Peyer's patch (tissue), 4 donors: ENCODE measurements around the gene TYW3.

ENCODE experiments used
- CTCF ChIP-seq, 6 experiments: fragments of 450-650 bp in 4 of 6; fragments of 200-600 bp in 2 of 6; sonication (generic) in 1 of 6; IDR thresholded peaks; one replicate each; pipeline ENCODE4 v1.5.1; 2017 to 2019; ENCODE audit warnings: antibody characterized with exemption in 6 of 6, mild to moderate bottlenecking in 3 of 6, moderate library complexity in 1 of 6
- POLR2A ChIP-seq, 2 donors: fragments of 450-650 bp; IDR thresholded peaks; one replicate each; pipeline ENCODE4 v1.5.1; 2017; ENCODE audit warnings: antibody characterized with exemption in 2 of 2, mild to moderate bottlenecking in 2 of 2, moderate library complexity in 2 of 2

GRCh38 chr1:74715806-74716205, 17.1 kb upstream of the TYW3 start:
- no peak for TF ChIP-seq CTCF (IDR thresholded peaks at IDR 0.05)
- TF ChIP-seq POLR2A (IDR thresholded peaks at IDR 0.05), result no peak
